Raji (cell line): ENCODE data around the gene PMF1.

Source experiments
- POLR2A ChIP-seq: IDR thresholded peaks from 2 replicates; pipeline ENCODE4 v1.6.1; 2011; ENCODE audit warnings: low read depth, low read length, control low read depth; ENCODE audit not compliant: insufficient read depth

PMF1 gene

DNA sequence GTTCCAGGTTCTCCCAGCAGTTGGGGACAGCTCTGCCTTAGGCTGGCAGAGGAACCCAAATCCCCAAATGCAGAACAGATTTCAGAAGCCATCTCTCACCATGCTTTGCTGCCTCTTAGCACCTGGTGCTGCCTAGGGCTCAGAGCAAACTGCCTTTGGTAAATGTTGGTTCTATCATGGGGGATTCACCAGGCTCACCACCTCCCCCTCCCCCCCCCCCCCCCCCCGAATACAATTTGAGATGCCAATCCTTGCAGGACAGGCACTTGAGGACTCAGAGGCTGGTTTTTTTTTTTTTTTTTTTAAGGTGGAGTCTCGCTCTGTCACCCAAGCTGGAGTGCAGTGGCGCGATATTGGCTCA, 35.5 kb downstream of the PMF1 start:
- TF ChIP-seq POLR2A, result no peak

DNA sequence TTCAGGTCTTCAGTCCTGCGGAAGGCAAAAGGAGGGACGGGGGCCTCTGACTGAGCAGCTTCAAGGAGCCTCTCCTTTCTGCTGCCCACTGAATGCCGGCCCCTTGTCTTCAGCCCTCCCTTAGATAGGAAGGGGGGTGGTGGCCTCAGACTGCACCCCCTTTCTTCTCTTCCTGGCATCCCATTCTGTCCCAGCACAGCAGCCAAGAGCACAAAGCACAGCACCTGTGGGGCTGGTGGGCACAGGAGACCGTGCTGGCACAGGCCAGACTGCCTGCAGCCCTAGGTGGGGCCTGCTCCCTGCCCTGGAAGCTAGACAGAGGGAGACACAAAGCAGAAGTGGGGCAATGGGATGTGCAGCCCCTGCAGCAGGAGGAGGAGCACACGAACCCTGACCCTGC, 36.8 kb downstream of the PMF1 start:
- TF ChIP-seq POLR2A, result no peak

DNA sequence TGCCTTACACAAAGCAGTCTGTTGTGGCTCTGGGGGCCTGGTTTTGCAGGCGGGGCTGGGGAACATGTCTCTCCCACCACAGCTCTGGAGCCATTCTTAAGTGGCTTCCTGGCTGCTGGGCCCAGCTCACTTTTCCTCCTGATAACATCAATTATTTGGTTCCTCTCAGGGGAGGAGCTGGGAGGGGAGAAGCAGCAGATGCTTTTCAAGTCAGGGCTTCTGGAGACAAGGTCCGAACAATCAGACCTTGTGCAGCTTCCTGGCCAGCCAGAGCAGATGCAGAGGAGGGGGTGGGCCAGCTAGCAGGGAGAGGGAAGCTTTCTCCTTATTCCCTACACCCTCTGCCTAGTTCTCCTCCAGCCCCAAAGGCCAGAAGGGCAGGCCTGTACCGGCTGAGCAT, 38.7 kb downstream of the PMF1 start:
- no peak for TF ChIP-seq POLR2A

DNA sequence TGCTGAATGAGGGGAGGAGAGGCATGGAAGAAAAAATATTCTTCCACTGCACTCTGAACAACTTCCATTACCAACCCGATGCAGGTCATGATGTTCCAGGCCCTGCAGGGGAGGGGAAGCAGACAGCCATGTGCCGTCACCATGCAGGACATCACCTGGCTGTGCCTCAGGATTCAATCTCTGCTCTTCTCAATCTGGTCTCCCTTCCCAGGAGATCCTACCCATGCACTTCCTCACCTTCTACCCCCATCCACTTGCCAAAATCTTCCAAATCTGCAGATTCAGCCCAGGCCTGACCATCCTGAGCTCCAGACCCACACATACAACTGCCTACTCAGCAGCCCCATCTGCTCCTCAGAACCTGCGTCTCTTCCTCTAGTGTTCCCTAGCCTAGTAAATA, 40.8 kb downstream of the PMF1 start:
- no peak for TF ChIP-seq POLR2A

DNA sequence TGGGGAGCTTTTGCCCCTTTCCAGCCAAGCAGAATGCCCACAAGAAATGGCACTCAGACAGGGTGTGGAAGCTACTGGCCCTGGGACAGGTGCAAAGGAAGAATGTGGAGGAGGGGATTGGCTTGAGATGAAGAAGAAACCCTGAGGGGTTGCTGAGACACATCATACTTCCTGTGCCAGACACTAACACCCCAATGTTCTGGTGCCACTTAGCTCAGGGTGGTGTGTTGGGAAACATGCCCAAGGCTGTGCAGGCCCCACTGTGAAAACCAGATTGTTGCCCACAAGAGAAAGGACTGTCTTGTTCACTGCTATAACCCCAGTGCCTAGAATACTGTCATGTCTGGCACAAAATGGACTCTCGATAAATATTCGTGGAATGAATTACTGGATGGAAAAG, 44.9 kb downstream of the PMF1 start:
- no peak for TF ChIP-seq POLR2A

DNA sequence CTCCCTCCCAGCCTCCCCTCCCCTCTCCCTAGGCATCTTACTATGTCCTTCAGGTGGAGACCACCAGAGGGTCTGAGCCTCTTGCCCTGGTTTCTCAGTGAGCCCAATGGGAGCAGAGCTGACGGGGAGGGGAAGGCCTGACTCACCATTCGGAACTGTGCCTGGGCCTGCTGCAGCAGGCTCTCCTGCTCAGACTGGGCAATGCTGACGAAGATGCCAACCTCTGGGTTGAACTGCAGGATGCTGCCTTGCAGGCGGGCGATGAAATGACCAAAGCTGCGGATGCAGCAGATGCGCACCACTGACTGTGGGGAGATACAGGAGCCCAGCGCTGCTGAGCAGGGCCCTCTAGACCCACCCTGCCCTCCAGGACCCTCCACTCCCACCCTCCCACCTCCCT, 46.1 kb downstream of the PMF1 start:
- TF ChIP-seq POLR2A, result no peak

DNA sequence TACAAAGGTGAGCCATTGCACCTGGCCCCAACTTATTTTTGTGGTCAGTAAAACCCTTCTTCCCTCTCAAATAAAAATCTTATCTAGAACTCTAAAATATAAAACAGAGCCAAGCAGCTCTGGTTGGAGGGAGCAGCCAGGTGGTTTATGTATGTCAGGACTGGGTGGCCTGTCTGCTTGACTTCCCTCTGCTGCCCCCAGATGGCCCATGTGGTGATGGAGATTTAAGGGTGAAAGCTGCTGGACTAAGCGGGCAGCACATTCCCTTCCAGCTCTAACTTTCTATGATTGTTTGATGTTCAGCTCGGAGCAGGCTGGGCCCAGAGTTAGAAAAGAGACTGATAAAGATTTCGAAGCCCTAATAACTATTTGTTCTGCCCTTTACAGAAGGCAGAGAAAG, 47.0 kb downstream of the PMF1 start:
- no peak for TF ChIP-seq POLR2A

DNA sequence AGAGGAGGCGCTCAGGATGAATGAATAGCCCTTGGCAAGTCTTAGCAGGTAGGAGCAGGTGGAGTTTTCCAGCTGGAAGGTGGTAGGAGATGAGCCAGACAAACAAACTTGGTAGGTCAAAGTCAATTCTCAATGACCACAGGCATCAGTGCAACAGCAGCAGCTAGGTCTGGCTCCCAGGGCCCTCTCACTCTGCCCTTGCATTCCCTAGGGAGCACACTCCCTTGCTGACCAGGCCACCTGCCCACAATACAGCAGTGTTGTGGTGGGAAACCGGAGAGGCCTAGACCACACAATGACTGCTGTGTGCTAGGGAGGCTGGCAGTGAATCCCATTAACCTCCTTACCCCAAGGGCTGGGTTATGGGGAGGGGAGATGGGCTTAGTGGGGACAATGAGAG, 48.1 kb downstream of the PMF1 start:
- TF ChIP-seq POLR2A, result no peak

DNA sequence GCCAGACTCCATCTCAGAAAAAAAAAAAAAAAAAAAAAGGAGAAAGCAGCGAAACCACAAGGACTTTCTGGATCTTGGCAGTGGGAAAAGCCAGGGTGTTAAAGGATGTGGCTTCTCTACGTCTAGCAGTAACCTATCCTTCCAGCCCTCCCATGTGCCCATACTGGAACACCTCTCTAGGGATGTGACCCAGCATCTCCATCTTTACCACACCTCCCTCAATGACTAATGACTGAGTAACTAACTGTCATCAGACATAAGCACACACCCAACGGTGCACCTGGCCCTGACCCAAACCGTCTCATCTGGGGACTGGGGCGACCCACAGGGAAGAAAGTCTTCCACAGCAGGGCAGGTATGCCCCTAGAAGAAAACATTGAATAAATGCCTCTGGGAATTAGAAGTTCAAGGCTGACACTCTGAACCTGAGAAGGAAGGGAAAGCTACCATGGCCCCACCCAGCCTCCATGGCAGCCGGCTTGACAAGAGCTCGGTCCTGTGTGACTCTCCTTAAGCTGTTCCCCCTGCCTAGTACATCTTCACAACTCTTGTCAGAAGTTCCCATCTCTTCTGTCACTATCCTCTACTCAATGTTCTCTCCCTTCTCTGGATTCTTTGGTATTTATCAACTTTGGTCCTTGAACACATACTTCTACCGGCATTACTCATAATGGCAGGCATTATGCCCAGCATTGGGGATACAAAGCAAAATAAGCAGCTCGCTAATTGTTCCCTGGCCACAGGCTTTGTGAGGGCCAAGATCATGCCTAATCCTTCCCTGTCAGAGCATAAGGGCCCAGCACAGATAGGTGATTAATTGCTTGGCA, 49.9 kb downstream of the PMF1 start:
- no peak for TF ChIP-seq POLR2A

DNA sequence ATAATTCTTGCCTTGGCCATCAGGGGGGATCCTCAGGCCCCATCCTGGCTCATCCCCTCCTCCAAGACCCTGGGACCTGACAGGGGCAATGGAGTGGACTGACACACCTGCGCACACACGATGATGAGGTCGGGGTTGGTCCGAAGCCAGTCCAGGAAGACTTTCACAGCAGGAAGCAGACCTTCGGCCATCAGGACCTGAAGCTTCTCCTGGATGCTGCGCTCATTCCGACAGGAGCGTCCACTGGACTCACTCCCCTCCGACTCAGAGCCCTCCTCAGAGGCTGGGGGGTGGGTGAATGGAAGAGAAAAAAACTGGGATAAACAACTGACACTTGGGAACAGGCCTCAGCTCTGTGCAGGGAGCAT, 50.5 kb downstream of the PMF1 start:
- no peak for TF ChIP-seq POLR2A

DNA sequence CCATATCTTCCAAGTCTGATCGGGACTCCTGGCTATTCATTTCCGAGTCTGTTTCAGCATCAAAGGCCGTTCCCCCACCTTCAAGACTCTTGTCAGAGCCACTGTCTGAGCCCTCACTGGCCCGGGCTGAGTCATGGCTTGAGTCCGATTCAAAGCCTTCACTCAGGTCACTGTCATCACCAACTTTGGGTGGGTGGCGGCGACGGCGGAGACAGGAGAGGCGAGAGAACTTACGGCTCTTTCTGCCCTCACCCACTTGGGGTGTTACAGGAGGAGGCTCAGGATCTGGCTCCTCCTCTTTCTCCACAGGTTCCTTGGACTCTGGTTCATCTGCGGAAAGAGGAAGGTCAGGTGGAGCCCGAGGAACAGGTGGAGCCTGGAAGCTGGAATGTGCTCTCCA, 53.2 kb downstream of the PMF1 start:
- no peak for TF ChIP-seq POLR2A

DNA sequence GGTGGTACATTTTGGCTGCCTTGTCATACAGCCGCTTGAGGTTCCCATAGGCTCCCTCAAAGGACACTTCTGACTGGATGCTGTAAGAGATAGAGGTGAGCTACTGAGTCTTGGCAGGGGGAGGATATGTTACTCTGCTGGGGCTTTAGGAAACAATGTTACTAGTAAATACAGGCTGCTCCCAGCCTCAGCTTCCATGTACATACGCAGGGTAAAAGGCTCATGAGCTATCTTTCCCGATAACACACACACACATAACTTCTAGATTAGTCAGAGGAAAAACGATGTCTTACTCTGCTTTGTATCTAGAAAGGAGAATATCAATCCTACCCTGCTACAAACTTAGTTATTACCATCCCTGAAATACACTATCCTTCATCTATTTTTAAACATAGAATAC, 55.5 kb downstream of the PMF1 start:
- TF ChIP-seq POLR2A, result no peak

DNA sequence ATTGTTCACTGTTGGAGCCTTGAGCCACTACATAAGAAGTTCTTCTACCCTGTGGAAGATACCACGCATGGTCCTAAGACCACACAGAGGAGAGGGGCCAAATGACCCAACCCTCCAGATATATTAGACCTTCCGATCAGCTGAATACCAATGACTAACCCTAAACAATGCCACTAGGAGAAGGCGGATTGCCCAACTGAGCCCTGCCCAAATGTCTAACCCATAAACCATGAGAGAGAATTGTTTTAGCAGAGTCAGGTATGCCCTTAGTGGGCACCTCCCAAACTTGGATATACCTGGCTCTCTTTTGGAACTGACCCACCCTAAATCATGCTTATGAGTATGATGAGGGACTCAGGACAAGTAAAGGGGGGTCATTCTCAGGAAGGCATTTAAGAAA, 57.5 kb downstream of the PMF1 start:
- TF ChIP-seq POLR2A, result no peak

DNA sequence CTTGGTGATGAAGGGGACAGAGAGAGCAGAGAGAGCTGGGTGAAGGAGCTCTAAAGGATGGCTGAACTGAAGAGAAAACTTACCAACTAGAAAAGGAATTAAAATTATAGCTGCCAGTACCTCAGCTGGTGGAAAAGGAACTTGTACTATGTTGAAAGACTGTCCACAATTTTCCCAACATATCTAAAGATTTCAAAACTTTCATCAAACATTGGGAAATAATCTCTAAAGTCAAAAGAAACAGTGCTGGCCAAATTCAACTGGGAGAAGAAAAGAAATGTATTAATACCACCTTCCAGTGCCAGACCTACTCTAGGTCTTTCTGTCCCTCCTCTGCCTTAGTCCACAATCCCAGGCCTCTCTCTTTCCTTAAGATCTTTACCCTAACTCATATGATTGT, 63.7 kb downstream of the PMF1 start:
- no peak for TF ChIP-seq POLR2A

DNA sequence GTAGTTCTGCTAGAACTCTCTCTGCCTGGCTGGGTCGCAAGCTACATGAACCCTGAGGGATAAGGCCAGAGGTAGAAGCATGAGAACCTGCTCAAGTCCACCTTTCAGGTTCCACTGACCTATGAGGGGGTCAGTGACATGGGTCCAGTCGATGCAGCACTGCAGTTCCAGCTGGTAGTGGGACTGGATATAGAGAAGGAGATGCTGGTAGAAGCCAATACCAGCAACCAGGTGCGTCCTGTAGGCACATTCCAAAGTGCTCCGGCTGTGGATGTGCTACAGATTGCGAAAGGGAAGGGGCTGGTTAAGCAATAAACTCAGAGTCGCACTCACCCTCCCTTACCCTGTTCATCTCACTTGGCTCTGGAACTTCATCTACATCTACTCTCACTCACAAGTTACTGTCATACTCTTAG, 64.2 kb downstream of the PMF1 start:
- no peak for TF ChIP-seq POLR2A

DNA sequence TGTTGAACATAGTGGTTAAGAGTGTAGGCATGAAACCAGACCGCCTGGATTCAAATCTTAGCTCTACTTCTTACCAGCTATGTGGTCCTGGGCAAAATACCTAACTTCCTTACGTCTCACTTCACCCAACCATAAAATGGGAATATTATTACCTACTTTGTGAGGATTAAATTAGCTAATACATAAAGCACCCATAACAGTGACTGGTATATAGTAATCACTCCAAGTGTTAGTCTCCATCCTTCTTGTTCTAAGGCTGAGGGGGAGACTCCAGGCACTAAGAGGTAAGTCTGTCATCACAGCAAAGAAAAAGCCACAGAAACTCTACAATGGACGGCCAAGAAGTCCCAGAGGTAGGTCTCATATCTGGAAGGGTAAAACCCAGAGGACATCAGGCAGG, 67.0 kb downstream of the PMF1 start:
- no peak for TF ChIP-seq POLR2A

DNA sequence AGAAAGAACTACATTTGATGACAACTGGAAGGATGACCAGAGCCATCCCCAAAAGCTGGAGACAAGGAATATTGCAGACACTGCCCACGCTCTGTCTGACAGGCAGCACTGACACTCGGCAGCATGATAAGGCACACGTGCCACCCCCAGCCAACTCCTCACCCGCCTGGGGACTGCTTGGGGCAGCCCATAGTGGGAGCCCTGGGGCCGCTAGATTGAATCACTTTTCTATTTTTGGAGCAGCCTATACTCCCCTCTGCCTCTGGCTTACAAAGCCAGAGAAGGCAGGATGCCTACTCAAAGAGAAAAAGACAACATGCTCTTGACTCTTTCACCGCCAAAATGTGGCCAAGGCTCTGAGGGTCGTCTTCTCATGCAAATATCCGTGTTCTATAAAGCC, 68.5 kb downstream of the PMF1 start:
- TF ChIP-seq POLR2A, result no peak

DNA sequence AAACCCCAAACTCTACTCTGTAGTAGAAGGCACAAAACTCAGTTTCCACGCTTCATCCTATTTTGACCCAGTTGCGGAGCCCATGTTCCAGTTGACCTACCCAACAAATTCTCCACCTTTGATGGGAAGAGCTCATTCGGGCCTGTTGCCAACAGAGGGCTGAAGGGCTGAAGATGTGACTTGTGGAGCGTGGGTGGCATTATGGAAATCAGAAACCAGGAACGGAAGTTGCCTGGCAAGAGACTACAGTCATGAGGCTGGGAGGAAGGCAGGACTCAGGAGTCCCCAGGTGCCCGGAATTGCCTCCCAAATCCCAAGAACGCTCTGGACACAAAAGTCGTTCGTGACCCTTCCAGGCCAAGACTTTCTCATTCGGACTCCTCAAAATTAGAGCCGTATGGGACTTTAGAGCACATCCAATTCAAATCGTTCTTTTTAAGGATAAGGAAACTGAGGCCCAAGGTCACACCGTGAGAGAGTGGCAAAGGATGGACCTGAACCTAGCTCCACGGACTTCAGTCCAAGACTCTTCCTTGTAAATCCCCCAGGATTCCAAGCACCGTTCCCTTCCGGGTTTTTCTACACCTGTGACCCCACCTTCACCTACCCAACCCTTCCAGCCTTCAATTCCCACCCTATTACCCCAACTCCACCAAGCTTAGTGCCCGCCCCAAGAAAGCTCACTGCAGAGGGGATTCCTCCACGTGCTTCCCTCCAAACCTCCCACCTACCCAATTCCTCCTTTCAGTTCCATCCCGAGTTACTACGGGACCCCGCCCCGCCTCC, 69.1 kb downstream of the PMF1 start:
- TF ChIP-seq POLR2A, result peak; percentile 59
